WERI-Rb-1 (cell line): Measurements from ENCODE around the gene SH2D5.
A peak's percentile ranks its signal among the peaks of the same experiment; 100 is the strongest.

ENCODE experiments used
- DNase-seq: peaks from one replicate; pipeline ENCODE4 v3.0.0-alpha.2; 2020
- H3K27ac ChIP-seq: fragments of 250-450 bp; sonication (Bioruptor Pico); 2 replicates; pipeline ENCODE4 v1.5.1; 2020; ENCODE audit warnings: mild to moderate bottlenecking, moderate library complexity
- H3K27me3 ChIP-seq: fragments of 250-450 bp; sonication (Bioruptor Pico); 2 replicates; pipeline ENCODE4 v1.5.1; 2021; ENCODE audit warnings: mild to moderate bottlenecking, low read depth, moderate library complexity; ENCODE audit not compliant: insufficient read depth, severe bottlenecking
- H3K36me3 ChIP-seq: fragments of 250-450 bp; sonication (Bioruptor Pico); 2 replicates; pipeline ENCODE4 v1.5.1; 2020; ENCODE audit warnings: mild to moderate bottlenecking, moderate library complexity
- H3K4me3 ChIP-seq: 2 replicates; pipeline ENCODE4 v1.5.1; 2011; ENCODE audit warnings: low read depth, mild to moderate bottlenecking, control low read depth, low read length
- H3K9me3 ChIP-seq: fragments of 250-450 bp; sonication (Bioruptor Pico); 2 replicates; pipeline ENCODE4 v1.5.1; 2021; ENCODE audit warnings: mild to moderate bottlenecking, moderate library complexity; ENCODE audit not compliant: severe bottlenecking
- CTCF ChIP-seq: IDR thresholded peaks from 2 replicates; pipeline ENCODE4 v1.5.1; 2011; ENCODE audit warnings: low read depth, mild to moderate bottlenecking, control low read depth, inconsistent platforms, low read length

The SH2D5 gene

GRCh38 chr1:20723537-20724363, 8.8 kb downstream of the SH2D5 start:
- Histone ChIP-seq H3K36me3 (no peaks in the 10 kb centered on the region), H3K27me3 (no peaks in the 10 kb centered on the region), H3K4me3 (no peak overlapping the region), H3K27ac (peak overlapping the region; percentile 31), H3K9me3 (no peaks in the 10 kb centered on the region)
- no peak for DNase-seq
- no peak for TF ChIP-seq CTCF

- Histone ChIP-seq H3K4me3 (no peak overlapping the region), H3K9me3 (no peaks in the 10 kb centered on the region), H3K27me3 (no peaks in the 10 kb centered on the region), H3K36me3 (no peaks in the 10 kb centered on the region), H3K27ac (peak overlapping the region; percentile 61)
- peak; percentile 63 for DNase-seq
- TF ChIP-seq CTCF, result no peak
Observed at GRCh38 chr1:20723159-20723536, 9.4 kb downstream of the SH2D5 start.

DNA sequence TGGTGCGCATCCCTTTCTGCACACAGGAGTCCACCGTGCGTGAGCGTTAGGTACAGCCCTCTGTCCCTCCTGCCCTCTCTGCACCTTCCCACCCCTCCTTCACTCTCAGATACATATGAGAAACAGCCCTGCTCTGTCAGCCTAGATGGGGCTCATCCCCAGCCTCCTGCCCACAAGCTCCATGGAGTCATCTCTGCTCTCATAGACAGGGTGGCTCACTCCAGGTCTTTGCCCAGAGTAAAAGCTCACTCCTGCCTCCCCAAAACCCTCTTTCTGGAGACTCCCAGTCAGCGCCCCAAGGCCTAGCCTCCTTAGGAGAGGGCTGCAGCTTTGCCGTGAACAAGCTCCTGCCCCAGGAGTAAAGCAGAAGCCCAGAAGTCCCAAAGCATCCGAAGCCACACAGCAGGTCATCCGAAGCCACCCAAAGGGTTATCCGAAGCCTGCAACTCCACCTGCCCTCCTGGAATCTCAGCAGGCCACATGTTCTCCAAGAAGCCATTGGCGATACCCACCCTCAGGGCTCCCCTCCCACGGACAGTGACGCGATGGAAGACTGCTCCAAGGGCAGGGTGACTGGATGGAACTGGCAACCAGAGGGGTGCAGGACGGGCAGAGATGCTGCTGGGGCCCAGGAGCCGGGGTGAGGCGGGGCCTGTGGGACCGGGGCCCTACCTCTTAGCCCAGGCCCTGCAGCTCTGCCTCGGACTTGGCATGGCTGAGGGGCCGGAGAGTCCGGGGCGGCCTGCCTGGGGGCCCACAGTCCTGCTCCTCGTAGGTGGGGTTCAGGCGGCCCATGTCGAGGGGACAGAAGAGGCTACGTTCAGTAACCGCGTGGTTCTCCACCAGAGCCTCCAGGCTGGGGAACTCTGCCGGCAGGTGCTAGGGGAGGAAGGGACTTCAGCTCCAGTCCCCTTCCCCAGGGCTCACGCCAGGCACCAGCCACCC, 11.1 kb downstream of the SH2D5 start:
- Histone ChIP-seq H3K36me3 (no peaks in the 10 kb centered on the region), H3K9me3 (no peaks in the 10 kb centered on the region), H3K4me3 (no peak overlapping the region), H3K27ac (no peak overlapping the region), H3K27me3 (no peaks in the 10 kb centered on the region)
- TF ChIP-seq CTCF, result no peak
- DNase-seq, result no peak

GRCh38 chr1:20720631-20721091, 11.8 kb downstream of the SH2D5 start:
- no peaks in the 10 kb centered on the region for H3K9me3 ChIP-seq
- no peaks in the 10 kb centered on the region for H3K36me3 ChIP-seq
- H3K27ac ChIP-seq, result no peak overlapping the region
- H3K27me3 ChIP-seq, result no peaks in the 10 kb centered on the region
- no peak for DNase-seq
- H3K4me3 ChIP-seq, result no peak overlapping the region
- TF ChIP-seq CTCF, result no peak

GRCh38 chr1:20719871-20720620, 12.5 kb downstream of the SH2D5 start:
- no peak for TF ChIP-seq CTCF
- H3K9me3 ChIP-seq, result no peaks in the 10 kb centered on the region
- H3K27me3 ChIP-seq, result no peaks in the 10 kb centered on the region
- no peaks in the 10 kb centered on the region for H3K36me3 ChIP-seq
- no peak overlapping the region for H3K4me3 ChIP-seq
- no peak overlapping the region for H3K27ac ChIP-seq
- DNase-seq, result no peak
